ENCODE data around the gene ZNF71.

The ZNF71 gene

DNA sequence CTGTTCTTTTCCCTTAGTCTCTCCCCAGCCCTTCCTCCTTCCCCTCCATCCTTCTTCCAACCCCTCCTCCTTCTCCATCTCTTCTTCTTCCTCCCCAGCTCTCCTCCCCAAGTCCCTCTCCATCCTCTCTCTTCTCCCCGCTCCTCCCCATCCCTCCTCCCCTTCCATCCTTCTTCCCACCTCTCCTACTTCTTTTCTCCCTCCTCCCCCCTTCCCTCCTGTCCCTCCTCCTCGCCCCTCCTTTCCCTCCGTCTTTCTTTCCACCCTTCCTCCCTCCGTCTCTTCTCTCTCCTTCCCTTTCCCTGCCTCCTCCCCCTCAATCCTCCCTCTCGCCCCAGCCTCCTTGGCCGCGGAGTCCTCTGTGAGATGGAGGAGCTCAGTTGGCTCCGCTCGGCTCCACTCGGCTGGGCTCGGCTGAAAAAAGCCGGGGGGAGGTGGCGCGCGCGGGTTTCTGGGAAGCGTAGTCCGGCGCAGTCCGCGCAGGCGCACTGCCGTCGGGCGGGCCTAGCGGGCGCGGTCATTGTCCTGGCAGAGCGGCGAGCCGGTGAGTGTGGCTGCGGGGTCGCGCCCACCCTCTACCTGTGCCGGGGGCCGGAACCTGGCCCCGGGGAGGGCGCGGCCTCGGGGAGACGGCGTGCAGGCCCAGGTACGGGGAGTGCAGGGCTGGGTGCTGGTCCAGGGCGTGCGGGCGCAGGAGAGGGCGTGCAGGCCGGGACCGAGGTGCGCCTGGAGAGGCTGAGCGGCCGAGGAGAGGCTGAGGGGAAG lies at the start of gene ZNF71:
ZNF71 (plus strand) TSS at position 520 of the 765 bp plus-strand sequence. CDS start 6,257 bp downstream, outside the sequence.
- DNase-seq = peak; percentile 90

DNA sequence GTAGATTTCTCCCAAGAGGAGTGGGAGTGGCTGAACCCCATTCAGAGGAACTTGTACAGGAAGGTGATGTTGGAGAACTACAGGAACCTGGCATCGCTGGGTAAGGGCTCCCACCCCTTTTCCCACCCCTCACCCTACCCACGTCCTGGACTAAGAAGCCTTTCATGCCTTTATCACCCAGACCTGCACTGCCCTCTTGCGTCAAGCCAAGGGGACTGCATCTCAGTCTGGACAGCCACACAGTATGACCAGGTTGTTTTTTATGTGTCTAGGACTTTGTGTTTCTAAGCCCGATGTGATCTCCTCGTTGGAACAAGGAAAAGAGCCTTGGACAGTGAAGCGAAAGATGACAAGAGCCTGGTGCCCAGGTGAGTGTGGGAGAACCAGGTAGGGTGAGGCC lies 47.6 kb upstream of the ZNF71 start:
- no peak for DNase-seq

DNA sequence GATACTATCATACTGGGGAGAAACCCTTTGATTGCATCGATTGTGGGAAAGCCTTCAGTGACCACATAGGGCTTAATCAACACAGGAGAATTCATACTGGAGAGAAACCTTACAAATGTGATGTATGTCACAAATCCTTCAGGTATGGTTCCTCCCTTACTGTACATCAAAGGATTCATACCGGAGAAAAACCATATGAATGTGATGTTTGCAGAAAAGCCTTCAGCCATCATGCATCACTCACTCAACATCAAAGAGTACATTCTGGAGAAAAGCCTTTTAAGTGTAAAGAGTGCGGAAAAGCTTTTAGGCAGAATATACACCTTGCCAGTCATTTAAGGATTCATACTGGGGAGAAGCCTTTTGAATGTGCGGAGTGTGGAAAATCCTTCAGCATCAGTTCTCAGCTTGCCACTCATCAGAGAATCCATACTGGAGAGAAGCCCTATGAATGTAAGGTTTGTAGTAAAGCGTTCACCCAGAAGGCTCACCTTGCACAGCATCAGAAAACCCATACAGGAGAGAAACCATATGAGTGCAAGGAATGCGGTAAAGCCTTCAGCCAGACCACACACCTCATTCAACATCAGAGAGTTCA lies 40.7 kb upstream of the ZNF71 start:
- no peak for DNase-seq

DNA sequence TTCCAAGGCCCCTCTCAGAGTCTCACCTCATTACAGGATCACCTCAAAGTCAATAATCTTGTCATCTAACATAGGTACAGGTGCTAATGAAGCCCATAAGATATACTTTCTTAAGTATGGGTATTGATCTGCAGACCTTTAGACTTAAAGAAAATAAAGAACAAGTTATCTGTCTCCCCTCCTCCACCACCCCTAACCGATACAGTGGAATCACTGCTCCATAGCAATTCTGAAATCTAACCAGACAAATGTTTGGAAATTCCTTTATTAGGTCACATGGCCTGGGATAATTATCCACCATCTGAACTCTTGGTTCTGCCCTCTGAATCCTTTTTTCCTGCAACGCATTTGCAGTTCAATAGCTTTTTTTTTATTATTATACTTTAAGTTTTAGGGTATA lies 32.3 kb upstream of the ZNF71 start:
- no peak for DNase-seq

DNA sequence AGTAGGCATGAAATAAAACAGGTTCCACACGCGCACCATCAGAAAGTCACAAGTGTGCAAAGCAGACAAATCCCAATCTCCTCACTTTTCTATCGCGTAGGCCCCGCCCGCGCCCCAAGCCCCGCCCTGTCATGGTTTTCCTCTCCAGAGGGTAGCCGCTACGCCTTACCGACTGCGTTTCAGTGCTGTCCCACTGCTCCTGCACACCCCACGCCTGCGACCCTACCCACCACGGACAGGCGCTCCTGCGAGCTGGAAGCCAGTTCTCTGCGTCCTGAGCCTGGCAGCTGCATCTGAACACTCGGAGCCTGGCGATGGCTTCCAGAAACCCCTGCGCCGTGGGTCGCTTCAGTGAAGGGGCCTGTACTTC lies 28.2 kb upstream of the ZNF71 start:
- DNase-seq = no peak

DNA sequence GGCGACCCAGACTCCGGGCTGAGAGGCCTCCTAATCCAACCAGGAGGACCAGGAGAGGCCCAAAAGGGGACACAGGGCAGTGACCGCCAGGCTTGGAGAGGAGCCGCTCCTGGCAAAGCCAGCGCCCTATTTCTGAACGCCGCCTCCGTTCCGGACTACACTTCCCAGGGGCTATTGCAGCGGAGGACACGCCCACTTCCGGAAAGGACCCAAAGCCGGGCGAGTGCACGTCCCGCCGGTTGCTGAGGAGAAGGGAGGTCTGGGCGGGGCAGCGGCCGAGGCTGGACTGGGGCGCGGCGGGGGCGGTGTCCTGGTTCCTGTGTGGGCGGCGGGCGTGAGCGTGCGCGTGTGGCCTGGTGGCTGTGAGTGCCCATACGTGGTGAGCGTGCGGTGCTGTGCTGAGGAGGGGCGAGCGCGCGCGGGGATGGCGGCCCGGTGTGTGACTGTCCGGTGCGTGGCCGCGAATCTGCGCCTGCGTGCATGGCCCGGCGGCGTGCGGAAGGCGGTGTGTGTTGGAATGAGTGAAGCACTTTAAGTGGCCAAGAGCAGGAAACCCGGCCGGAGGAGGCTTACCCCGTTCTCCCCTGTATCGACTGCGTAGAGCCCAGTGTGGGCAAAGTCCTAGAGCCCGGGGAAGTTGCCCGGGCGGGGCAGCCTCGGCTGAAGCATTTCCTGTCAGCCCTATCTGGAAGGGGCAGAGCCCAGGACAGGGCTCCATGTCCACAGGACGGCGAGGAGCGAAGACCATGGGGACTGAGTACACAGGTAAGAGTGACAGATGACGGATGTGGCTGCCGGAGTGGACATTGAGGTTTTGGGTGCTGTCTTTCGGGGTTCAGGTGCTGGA lies 27.6 kb upstream of the ZNF71 start, which contains the start of gene ZNF470:
ZNF470 (plus strand) TSS at position 195 of the 847 bp plus-strand sequence. CDS start 2,844 bp downstream, outside the sequence.
- peak; percentile 89 for DNase-seq

DNA sequence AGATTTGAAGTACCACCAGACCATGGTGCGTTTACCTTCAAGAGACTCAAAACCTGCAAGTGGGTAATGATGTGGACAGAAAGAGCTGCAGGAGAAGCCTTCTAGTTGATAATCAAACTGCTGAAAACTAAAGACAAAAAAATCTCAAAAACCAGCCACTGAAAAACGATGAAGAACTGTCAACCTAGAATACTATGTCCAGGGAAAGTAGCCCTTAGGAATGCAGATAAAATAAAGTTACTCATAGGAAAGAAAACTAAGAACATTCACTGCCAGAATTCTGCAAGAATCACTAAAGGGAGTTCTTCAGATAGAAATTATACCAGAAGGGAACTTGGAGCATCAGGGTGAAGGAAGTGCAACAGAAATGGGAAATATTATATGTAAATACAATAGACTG lies 22.5 kb upstream of the ZNF71 start:
- no peak for DNase-seq

DNA sequence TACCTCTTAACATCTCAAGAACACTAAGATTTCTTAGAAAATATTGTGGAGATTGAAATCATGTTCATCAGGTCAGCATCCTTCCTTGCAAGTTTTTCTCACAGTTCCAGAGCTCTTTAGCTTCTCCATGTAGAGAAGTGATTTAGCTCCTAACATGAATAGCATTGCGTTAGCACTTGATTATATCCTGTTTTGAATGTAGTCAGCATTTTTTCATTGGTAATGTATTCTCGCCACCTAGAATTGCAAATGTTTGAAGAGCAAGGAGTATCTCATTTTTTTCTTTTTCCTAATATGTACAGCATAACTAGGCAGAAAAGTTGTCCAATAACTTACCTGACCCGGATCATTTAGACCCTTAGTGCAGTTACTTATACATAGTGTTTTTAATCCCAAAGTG lies 21.2 kb upstream of the ZNF71 start:
- no peak for DNase-seq

DNA sequence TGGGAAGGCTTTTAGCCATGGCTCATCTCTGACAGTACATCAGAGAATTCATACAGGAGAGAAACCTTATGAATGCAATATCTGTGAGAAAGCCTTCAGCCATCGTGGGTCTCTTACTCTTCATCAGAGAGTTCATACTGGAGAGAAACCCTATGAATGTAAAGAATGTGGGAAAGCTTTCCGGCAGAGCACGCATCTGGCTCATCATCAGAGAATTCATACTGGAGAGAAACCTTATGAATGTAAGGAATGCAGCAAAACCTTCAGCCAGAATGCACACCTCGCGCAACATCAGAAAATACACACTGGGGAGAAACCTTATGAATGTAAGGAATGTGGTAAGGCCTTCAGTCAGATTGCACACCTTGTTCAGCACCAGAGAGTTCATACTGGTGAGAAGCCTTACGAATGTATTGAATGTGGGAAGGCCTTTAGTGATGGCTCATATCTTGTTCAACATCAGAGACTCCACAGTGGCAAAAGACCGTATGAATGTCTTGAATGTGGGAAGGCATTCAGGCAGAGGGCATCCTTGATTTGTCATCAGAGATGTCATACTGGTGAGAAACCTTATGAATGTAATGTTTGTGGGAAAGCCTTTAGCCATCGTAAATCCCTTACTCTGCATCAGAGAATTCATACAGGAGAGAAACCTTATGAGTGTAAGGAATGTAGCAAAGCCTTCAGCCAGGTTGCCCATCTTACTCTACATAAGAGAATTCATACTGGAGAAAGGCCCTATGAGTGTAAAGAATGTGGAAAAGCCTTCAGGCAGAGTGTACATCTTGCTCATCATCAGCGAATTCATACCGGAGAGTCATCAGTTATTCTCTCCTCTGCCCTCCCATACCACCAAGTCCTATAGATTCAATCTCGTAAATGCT lies 17.1 kb upstream of the ZNF71 start:
- DNase-seq = no peak

DNA sequence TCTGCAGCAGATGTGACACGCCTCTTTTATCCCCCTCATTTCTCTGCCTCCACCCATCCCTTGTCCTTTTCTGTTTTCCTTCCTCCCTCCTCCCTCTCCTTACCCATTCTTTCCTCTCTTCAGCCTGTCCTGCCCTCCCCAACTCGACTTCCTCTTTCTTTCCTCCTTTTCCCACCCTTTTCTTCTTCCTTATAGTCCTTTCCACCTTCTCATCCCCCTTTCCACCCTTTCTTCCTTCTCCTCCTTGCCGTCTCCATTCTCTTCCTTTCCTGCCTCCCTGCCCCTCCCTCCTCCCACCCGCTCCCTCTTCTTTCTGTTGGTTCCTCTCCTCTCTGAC lies 688 bp upstream of the ZNF71 start:
- DNase-seq = no peak

DNA sequence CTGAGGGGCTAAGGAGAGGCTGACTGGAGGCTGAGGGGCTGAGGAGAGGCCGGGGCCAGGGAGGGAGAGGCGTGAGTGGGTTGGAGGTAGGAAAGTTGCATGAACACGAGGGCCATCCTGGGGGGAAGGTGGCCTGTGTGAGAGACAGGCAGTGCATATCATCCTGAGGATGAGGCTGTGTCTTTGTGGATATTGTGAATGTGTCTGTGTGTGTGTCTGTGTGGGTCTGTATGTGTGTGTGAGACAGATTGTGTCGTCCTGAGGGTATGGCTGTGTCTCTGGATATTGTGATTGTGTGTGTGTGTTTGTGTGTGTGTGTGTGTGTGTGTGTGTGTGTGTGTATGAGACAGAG lies 422 bp downstream of the ZNF71 start:
- no peak for DNase-seq

DNA sequence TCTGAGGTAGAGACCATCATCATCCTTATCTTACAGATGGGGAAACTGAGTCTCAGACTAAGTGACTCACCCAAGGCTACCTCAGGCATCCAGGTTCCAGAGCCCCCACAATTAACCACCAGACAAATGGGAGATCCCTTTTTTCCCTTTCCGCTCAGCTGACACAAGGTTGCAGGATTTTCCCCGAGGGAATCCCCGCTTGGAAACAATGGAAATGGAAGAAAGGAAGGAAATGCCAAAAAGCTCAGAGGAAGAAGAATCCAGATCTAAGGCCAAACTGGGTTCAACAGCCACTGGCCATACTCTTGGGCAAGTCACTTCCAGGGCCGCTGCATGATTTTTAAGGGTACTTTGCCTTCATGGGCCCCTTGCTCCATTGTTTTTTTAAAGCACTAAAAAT lies 1.6 kb downstream of the ZNF71 start:
- DNase-seq = no peak

DNA sequence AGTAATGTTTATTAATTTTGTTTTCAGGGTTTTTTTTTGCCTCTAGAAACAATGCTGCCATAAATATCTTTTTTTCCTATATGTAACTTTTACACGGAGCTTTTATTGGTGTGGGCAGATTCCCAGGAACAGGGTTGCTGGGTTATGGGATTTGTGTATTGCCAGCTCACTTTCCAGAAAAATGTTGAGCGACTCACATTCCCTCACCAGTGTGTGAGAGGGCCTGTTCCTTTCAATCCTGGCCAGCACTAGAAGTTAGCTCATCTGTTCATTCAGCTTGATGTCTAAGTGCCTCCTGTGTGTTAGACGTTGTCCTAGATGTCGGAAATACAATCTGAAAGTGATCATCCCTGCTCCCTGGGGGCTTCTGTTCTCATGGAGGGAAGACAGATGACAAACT lies 2.6 kb downstream of the ZNF71 start:
- no peak for DNase-seq

DNA sequence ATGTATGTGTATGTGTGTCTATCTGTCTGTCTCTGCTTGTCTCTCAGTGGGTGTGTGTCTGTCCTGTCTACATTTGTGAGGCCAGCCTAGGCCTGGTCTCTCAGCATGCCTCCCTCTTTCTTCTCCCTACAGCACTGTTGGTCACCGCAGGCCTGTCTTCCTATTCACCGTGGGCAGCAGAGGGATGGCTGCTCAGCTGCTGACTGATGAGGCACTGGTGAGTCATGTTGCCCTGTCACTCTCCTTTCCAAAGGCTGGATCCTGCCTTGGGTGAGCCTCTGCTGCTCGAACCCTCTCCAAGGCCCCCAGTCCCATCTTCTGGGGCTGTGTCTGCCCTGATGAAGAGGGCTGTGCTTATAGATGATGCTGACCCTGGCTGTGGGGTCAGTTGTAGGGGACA lies 6.3 kb downstream of the ZNF71 start:
- DNase-seq = no peak

DNA sequence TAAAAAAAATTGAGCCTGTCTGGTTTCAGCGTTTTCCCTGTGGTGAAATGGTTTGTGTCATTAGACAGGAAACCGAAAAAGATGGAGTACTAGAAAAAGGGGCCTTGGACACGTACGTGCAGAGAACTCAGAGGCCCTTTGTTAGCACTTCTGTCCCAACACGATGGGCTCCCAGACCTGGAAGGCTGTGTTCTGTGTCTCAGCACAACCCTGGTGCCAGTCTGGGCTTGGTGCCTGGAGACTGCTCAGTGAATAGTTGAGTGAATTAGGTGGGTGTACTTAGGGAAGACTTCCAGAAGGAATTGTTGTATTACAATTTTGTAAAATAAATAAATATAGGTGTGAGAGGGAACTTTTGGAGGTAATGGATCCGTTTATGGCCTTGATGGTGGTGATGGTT lies 8.7 kb downstream of the ZNF71 start:
- DNase-seq = no peak

DNA sequence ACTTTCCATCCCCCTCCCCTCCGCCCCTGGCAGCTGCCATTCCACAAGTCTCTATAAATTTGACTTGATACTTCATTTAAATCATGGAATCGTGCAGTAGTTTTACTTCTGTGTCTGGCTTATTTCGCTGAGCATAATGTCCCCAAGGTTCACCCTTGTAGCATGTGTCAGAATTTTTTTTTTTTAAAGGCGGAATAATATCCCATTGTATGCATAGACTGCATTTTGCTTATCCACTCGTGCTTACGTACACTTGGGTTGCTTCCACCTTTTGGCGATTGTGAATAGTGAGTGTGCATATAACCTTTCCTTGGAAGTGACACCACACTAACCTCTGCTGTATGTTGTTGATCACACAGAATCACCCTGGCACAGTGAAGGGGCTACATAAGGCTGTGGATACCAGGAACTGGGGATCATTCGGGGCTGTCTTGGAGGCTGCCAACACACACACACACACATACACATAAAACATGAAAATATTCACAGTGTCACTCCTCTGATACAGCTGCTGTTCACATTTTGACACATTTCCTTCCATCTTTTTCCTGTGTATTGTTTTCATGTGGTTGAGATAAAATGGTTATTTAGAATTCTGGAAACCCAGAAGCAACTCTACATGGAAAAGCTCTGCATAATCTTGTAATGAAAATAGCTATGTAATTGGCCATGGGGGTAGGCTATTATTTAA lies 13.3 kb downstream of the ZNF71 start:
- DNase-seq = no peak

DNA sequence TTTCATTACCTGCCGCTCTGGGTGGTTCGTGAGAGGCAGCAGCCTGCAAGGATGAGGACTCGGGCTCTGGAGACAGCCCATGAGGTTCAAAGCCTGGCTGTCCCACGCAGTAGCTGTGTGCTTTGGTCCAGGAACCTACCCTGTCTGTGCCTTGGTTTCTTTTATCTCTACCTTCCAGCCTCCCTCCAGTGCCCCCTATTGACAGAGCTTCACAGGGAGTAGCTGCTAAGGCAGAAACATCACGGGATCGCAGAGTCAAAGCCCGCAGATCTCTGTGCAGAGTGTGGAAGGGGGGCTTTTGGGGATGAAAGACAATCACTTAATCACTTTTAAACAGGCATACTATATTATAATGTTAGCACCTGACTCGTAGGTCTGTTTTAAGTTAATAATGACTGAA lies 16.2 kb downstream of the ZNF71 start:
- no peak for DNase-seq

DNA sequence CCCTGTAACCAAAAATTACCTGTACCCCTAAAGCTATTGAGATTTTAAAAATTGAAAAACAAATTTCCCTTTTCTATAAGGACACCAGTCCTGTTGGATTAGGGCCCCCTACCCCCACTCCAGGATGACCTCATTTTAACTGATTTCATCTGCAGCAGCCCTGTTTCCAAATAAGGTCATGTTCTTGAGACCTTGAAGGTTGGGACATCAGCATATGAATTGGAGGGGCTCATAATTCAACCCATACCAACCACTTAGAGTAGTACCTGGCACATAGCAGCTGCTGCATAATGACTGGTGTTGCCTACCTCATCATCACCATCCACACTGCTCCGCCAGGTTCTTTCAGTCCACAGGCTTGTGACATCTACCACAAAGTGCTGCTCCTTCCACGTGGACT lies 17.6 kb downstream of the ZNF71 start:
- no peak for DNase-seq

DNA sequence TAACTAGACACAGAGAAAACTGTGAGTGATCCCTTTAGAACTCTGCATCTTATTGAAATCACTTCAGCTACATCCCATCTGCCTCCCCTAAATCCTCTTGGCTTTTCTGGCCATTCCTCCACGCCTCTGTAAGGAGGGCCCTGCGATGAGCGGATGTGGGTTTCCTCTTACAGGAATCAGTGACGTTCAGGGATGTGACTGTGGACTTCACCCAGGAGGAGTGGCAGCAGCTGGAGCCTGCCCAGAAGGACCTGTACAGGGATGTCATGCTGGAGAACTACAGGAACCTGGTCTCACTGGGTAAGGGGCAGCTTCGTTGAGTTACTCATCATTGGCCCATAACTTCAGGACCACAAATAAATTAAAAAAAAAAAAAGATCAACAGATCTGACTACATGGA lies 18.5 kb downstream of the ZNF71 start:
- DNase-seq = no peak

DNA sequence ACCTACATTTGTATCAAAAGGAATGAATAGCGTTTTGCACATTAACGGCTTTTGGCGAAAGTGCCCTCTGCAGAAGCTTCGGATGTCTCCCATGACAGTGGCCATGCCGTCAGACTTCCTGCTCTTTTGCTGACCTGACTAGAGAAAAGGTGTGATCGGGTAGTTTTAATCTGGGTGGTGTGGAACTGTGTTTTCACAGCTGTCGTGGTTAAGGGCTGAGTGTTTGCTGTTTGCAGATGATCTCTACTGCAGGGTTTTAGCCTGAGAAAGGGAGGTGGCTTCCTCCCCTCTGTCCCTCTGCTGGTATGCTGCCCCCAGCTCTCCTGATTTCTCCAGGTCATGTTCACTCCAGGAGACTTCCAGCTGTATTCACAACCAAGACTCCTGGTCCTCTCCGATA lies 22.4 kb downstream of the ZNF71 start:
- no peak for DNase-seq

DNA sequence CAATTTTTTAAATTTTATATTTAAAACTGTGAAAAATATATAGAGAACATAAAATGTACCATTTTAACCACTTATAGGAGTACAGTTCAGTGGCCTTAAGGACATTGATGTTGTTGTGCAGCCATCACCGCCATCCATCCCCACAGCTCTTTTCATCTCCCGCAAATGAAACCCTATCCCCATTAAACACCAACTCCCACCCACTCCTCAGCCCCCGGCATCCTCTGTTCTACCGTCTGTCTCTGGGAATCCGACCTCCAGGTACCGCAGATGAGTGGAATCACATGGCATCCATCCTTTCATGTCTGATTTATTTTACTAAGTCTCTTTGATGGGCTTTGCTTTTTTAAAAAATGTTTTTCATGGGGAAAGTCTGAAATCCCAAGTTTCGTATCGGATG lies 24.0 kb downstream of the ZNF71 start:
- no peak for DNase-seq

DNA sequence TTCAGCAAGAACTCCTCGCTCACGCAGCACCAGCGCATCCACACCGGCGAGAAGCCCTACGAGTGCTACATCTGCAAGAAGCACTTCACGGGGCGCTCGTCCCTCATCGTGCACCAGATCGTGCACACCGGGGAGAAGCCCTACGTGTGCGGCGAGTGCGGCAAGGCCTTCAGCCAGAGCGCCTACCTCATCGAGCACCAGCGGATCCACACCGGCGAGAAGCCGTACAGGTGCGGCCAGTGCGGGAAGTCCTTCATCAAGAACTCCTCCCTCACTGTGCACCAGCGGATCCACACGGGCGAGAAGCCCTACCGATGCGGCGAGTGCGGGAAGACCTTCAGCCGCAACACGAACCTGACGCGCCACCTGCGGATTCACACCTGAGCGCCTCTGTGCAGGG lies 27.3 kb downstream of the ZNF71 start:
- DNase-seq = no peak

DNA sequence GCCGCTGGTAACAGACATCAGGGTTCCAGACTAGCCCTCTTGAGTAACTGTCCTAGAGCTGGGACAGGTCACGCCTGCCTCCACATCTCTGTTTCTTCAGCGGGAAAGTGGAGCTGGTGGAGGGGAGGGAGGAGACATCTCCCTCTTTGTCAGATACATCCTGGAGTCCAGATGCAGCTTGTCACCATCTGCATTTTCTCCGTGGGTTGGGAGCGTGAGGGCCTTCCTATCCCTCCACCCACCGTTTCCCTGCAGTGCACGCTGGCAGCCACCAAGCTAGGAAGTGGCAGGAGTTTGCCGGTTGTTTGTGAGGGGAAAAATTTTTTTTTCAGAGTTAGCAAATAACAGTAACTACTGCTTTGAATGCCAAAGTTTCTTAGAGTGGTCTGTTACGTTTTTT lies 27.9 kb downstream of the ZNF71 start:
- DNase-seq = no peak
